HG03439 (cell line): ENCODE data around the gene ZNF79.
A peak's percentile ranks its signal among the peaks of the same experiment; 100 is the strongest.
"Not testable (repeated sequence)": the region's sequence is repeated elsewhere in the genome, so short reads cannot be mapped to it uniquely, and the experiment has no call there.

ENCODE experiments used
- ATAC-seq: cut with Tn5 transposase; IDR thresholded peaks from one replicate; pipeline ENCODE4 v1.9.1; 2021; ENCODE audit warnings: mild to moderate bottlenecking, moderate library complexity; ENCODE audit not compliant: unreplicated experiment

ZNF79 gene

GRCh38 chr9:127451608-127451857 lies 27.4 kb downstream of the ZNF79 start:
- ATAC-seq = peak; percentile 18

DNA sequence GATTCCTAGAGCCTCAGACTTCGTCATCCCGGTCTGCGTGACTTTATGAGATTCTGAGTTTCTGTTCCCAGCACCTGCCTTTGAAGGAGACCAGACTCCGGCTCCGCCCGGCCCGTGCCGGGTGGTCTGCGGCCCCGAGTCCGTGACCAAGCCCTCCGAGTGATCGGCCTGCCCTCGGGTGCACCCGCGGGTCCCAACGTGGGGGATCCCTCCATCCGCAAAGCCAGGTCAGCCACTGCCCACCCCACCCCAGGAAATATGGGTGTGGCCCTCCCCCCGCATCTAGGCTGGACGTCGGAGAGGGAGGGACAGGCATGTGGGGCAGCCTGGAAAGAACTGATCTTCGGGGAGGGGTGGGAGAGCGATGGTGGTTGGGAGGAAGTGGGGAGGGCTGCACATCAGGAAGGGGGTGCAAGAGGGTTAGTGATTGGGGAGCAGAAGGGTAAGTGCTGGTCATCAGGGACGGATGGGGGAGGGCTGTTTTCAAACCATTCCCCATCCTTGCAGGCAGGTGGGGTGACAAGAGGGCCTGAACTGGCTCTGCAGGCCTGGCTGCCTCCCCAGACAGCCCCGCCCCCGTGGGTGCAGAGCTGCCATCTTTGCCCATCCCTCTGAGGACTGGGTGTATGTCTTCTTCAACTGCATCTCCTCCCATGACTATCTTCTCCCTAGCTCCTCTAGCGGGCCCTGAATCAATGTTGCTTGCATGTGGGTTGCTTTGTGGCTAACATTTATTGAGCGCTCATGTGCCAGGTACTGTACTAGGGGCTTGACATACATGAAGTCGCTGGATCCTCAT lies 27.9 kb downstream of the ZNF79 start:
- peak; percentile 5 for ATAC-seq

DNA sequence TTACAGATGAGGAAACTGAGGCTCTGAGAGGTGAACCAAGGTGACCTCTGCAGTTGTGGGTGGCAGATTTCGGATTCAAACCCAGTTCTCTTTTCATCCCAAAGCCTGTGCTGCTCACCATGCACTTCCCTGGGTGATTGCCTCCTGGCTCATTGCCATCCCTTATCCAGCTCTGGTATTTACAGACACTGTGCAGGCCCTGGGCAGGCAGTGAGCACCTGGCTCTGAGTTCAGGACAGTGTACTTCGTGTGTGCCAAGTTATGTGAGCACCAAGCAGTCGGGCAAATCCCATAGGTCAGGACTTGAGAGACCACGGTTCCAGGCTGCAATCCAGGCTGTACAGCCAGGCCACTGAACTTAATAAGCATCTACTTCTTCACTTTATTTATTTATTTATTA lies 28.5 kb downstream of the ZNF79 start:
- ATAC-seq = no peak

DNA sequence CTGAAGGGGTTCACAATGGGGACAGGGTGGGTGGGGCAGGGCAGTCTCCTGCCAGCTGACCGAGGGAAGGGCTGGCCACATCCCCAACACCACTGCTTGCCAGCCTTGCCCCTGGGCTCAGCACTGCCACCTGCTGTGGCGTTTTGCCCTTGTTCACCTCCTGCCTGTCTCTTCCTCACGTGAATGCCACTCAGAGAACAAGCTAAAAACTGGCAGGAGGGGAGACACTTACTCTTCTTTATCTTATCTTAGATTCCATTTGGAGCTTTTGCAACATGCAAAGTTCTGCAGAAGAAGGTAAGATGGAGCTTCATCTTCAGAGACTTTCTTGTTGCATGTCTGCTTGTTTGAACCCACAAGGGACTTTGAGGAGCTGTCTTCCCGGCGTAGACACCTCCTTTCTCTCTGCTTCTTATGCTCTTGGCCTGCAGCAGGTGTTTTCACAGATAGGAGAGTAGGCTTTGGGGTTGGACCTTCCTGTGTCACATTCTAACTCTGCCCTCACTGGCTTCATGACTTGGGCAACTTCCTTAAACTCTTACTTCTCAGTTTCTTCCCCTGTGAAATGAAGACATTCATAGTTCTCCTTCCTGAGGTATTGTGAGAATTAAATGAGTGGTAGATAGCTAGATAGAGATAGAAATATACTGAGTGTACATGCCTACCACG lies 31.3 kb downstream of the ZNF79 start:
- ATAC-seq = no peak

DNA sequence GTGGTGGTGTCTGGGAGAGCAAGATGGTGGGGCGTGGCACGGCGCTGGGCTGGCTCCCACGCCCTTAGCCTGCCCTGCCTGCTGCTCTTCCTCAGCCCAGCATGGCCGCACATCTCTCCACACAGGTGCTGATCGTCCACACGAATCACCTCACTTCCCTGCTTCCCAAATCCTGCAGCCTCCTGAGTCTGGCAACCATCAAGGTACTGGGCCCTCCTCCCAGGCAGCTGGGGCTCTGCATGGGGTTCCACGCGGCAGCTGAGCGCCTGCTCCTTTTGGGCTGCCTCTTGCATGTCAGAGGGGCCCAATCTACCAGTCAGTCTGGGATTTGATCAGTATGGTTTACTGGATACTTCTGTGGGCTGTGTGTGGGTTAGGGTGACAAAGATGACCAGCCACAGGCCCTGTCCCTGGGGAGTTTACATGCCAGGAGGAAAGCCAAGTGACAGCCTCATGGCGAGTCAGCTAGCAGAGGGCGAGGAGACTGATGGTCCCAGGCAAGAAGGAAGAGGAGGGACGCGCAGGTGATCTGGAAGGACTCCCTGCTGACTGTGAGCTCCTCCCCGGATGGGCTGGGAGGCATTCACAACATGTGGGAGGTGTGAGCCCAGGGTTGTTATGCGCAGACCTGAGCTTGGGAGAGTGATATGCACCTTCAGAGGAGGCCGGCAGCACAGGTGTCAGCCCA lies 33.2 kb downstream of the ZNF79 start:
- ATAC-seq = no peak

DNA sequence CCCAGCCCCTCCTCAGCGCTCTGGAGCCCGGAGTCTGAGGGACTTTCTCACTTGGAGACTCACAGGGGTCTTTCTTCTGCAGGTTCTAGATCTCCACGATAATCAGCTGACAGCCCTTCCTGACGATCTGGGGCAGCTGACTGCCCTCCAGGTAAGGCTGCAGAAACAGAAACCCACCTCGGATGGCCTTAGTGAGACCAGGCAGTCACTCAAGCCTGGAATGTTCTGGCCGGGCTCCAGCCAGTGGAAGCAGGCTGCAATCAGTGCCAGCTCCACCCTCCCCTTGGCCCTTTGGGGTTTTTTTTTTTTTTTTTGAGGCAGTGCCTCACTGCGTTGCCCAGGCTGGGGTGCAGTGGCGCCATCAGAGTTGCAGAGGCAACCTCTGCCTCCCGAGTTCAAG lies 34.7 kb downstream of the ZNF79 start:
- no peak for ATAC-seq

DNA sequence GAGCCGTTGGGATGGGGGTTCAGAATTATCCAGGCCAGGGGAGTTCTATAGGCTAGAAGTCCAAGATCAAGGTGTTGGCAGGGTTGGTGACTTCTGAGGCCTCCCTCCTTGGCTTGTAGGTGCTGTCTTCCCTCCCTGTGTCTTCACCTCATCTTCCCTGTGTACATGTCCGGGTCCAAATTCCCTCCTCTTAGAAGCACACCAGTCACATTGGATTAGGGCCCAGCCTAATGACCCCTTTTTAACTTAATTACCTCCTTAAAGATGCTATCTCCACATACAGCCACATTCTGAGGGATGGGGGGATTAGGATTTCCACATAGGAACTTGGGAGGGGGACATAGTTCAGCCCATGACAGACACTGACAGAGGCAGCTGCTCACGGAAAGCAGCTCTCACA lies 39.2 kb downstream of the ZNF79 start:
- no peak for ATAC-seq

GRCh38 chr9:127463911-127464310 lies 39.7 kb downstream of the ZNF79 start:
- no peak for ATAC-seq

GRCh38 chr9:127466407-127466917 lies 42.3 kb downstream of the ZNF79 start:
- ATAC-seq = not testable (repeated sequence)

- ATAC-seq = no peak
These were observed 43.4 kb downstream of the ZNF79 start for GRCh38 chr9:127467621-127468020.

DNA sequence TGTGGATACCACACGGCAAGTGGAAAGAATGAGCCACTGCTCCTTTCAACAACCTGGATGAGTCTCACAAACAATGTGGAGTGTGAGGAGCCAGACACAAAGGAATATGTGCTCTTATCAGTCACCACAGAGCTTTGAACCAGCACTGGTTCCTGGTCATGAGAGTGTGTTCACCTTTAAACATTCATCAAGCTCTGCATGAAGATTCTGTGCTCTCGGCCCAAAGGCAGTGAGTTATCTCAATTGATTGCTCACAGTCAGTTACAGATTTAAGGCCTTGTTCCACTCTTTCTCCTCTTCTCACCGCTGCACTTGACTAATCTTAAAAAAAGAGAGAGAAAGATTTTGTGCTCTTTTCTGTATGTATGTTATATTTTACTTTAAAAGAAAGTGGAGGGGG lies 46.5 kb downstream of the ZNF79 start:
- no peak for ATAC-seq

DNA sequence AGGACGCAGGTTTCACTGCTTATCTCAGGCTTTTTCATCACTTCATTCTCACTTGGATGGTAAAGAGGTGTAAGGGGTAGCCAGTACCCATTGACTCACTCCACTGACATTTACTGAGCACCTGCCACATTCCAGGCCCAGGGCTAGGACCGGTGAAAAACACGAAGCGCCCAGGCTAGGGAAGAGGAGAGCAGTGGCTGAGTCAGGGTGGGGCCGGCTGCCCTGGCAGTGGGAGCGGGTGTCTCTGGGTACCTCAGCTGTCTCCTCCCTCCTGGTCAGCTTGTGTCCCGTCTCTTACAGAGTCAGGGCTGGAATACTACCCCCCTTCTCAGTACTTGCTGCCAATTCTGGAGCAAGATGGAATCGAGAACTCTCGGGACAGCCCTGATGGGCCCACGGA lies 49.3 kb downstream of the ZNF79 start:
- ATAC-seq = no peak

- ATAC-seq = no peak
These were observed 49.8 kb downstream of the ZNF79 start for GRCh38 chr9:127473932-127474331.

- ATAC-seq = no peak
These were observed 50.4 kb downstream of the ZNF79 start for GRCh38 chr9:127474592-127474991.

DNA sequence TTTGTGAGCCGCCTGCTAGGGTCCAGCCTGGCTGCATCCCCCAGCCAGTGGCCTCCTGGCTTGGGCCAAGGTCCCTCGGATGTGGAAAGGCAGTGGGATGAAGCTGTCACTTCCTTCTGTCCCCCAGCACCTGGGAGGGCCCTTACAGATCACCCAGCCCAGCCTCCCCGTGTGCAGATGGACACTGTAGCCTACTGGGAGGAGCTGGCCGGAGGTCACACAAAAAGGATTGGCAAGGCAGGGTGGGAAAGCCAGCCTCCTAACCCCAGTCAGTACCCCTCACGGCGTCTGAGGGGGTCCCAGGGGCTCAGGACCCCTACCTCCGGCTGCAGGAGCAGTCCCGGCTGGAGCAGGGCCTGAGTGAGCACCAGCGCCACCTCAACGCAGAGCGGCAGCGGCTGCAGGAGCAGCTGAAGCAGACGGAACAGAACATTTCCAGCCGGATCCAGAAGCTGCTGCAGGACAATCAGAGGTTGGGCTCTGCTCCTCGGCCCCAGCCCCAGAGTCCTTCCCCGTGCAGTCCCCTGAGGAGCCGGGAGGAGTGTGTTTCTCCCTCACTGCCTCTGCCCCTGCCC lies 55.4 kb downstream of the ZNF79 start:
- ATAC-seq = no peak

- ATAC-seq = no peak
These were observed 58.5 kb downstream of the ZNF79 start for GRCh38 chr9:127482662-127483061.

- ATAC-seq = no peak
These were observed 61.8 kb downstream of the ZNF79 start for GRCh38 chr9:127485995-127486394.

GRCh38 chr9:127488946-127489345 lies 64.8 kb downstream of the ZNF79 start:
- no peak for ATAC-seq

- no peak for ATAC-seq
These were observed 65.4 kb downstream of the ZNF79 start for GRCh38 chr9:127489471-127490115.

- no peak for ATAC-seq
These were observed 66.5 kb downstream of the ZNF79 start for GRCh38 chr9:127490535-127491230.

DNA sequence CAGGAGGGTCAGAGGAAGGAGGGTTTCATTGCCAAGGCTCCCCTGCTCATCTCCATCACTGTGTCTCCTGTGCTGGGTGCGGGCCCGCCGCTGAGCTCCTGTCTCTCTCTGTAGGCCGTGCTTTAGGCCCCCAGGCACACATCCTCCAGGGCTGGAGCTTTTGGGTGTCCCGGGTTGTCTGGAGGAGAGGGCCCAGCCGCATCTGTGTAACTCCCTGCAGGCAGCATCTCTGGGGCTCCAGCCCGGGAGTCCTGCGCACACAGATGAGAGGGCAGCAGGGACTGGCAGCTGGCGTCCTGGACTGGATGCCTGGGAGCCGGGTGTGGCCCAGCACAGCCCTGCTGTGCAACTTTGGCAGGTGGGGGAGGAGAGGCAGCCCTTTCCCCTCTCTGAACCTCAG lies 67.3 kb downstream of the ZNF79 start:
- ATAC-seq = no peak
